Measurements from ENCODE around the gene LPCAT2.
A peak's percentile ranks its signal among the peaks of the same experiment; 100 is the strongest.

The LPCAT2 gene

GRCh38 chr16:55502801-55503366, 6.0 kb upstream of the LPCAT2 start:
- peak; percentile 78 for DNase-seq (ENCODE audit: extremely low read depth, low read depth)
- TF ChIP-seq, protein P1, sequence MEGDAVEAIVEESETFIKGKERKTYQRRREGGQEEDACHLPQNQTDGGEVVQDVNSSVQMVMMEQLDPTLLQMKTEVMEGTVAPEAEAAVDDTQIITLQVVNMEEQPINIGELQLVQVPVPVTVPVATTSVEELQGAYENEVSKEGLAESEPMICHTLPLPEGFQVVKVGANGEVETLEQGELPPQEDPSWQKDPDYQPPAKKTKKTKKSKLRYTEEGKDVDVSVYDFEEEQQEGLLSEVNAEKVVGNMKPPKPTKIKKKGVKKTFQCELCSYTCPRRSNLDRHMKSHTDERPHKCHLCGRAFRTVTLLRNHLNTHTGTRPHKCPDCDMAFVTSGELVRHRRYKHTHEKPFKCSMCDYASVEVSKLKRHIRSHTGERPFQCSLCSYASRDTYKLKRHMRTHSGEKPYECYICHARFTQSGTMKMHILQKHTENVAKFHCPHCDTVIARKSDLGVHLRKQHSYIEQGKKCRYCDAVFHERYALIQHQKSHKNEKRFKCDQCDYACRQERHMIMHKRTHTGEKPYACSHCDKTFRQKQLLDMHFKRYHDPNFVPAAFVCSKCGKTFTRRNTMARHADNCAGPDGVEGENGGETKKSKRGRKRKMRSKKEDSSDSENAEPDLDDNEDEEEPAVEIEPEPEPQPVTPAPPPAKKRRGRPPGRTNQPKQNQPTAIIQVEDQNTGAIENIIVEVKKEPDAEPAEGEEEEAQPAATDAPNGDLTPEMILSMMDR (IDR thresholded peaks at IDR 0.05; ENCODE audit: low read depth, low read length, missing control alignments): no peak
- H3K4me3 ChIP-seq (replicated peaks; ENCODE audit: low read depth, low read length): no peak overlapping the region

GRCh38 chr16:55503726-55504550, 4.9 kb upstream of the LPCAT2 start:
- TF ChIP-seq, protein P1 (IDR thresholded peaks at IDR 0.05; ENCODE audit: low read depth, low read length, missing control alignments): no peak
- H3K4me3 ChIP-seq (replicated peaks; ENCODE audit: low read depth, low read length): no peak overlapping the region
- no peak for DNase-seq (ENCODE audit: extremely low read depth, low read depth)

DNA sequence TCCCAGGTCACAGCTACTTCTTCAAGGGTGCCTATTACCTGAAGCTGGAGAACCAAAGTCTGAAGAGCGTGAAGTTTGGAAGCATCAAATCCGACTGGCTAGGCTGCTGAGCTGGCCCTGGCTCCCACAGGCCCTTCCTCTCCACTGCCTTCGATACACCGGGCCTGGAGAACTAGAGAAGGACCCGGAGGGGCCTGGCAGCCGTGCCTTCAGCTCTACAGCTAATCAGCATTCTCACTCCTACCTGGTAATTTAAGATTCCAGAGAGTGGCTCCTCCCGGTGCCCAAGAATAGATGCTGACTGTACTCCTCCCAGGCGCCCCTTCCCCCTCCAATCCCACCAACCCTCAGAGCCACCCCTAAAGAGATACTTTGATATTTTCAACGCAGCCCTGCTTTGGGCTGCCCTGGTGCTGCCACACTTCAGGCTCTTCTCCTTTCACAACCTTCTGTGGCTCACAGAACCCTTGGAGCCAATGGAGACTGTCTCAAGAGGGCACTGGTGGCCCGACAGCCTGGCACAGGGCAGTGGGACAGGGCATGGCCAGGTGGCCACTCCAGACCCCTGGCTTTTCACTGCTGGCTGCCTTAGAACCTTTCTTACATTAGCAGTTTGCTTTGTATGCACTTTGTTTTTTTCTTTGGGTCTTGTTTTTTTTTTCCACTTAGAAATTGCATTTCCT, 3.4 kb upstream of the LPCAT2 start:
- H3K4me3 ChIP-seq (replicated peaks; ENCODE audit: low read depth, low read length): no peak overlapping the region
- DNase-seq (ENCODE audit: extremely low read depth, low read depth): no peak
- TF ChIP-seq, protein P1 (IDR thresholded peaks at IDR 0.05; ENCODE audit: low read depth, low read length, missing control alignments): no peak

GRCh38 chr16:55506083-55506482, 2.8 kb upstream of the LPCAT2 start:
- no peak overlapping the region for H3K4me3 ChIP-seq (replicated peaks; ENCODE audit: low read depth, low read length)
- TF ChIP-seq, protein P1 (IDR thresholded peaks at IDR 0.05; ENCODE audit: low read depth, low read length, missing control alignments): no peak
- DNase-seq (ENCODE audit: extremely low read depth, low read depth): no peak

DNA sequence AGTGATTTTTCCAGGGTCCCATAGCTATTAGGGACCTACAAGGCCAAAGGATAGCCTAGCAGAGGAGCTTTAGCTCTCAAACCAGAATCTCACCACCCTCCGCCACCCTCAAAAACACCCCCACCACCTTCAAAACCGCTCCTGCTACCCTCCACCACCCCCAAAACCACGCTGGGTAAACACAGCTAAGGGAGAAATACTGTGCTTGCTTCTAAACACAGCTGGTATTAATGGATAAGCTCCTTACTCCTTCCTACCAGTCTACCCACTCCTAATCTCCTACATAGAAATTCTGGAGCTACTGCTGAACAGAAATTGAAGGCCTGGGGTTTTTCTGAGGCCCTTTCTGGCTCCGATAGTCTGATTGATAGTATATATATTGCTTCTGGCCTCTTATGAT, 2.2 kb upstream of the LPCAT2 start:
- H3K4me3 ChIP-seq (replicated peaks; ENCODE audit: low read depth, low read length): no peak overlapping the region
- TF ChIP-seq, protein P1 (IDR thresholded peaks at IDR 0.05; ENCODE audit: low read depth, low read length, missing control alignments): no peak
- no peak for DNase-seq (ENCODE audit: extremely low read depth, low read depth)

GRCh38 chr16:55508271-55508921, 476 bp upstream of the LPCAT2 start:
- DNase-seq (ENCODE audit: extremely low read depth, low read depth): no peak
- peak overlapping the region; percentile 64 for H3K4me3 ChIP-seq (replicated peaks; ENCODE audit: low read depth, low read length)
- TF ChIP-seq, protein P1 (IDR thresholded peaks at IDR 0.05; ENCODE audit: low read depth, low read length, missing control alignments): no peak

Measured in HFF-Myc (cell line).